Trophoblast cell (in vitro differentiated cells and primary cell): ENCODE measurements around the gene OAF.

ENCODE experiments used
- DNase-seq, 2 donors: peaks; one replicate each; pipeline ENCODE4 v3.0.0-alpha.2; 2016
- H2AFZ ChIP-seq: 2 replicates; pipeline ENCODE4 v1.6.1; 2013; ENCODE audit warnings: low read length, moderate library complexity, mild to moderate bottlenecking; ENCODE audit not compliant: insufficient read depth, poor library complexity
- H2AK5ac ChIP-seq: 2 replicates; pipeline ENCODE4 v1.6.1; 2013; ENCODE audit warnings: mild to moderate bottlenecking, low read length
- H2BK120ac ChIP-seq: 2 replicates; pipeline ENCODE4 v1.6.1; 2013; ENCODE audit warnings: low read length, mild to moderate bottlenecking, moderate library complexity; ENCODE audit not compliant: insufficient read depth, poor library complexity
- H2BK12ac ChIP-seq: 2 replicates; pipeline ENCODE4 v1.6.1; 2013; ENCODE audit warnings: mild to moderate bottlenecking, low read length, moderate library complexity
- H2BK5ac ChIP-seq: 2 replicates; pipeline ENCODE4 v1.6.1; 2013; ENCODE audit warnings: low read length, low read depth, moderate library complexity, mild to moderate bottlenecking; ENCODE audit not compliant: poor library complexity
- H3K14ac ChIP-seq: 2 replicates; pipeline ENCODE4 v1.6.1; 2013; ENCODE audit warnings: mild to moderate bottlenecking, low read length
- H3K18ac ChIP-seq: 2 replicates; pipeline ENCODE4 v1.6.1; 2013; ENCODE audit warnings: mild to moderate bottlenecking, low read length
- H3K23ac ChIP-seq: 2 replicates; pipeline ENCODE4 v1.6.1; 2013; ENCODE audit warnings: low read length
- H3K27ac ChIP-seq: 2 replicates; pipeline ENCODE4 v1.5.1; 2013; ENCODE audit warnings: low read depth, mild to moderate bottlenecking, inconsistent platforms, low read length, moderate library complexity
- H3K27me3 ChIP-seq: 2 replicates; pipeline ENCODE4 v1.6.1; 2013; ENCODE audit warnings: inconsistent platforms, mild to moderate bottlenecking, low read length, moderate library complexity; ENCODE audit not compliant: insufficient read depth
- H3K36me3 ChIP-seq, 2 experiments: 1 replicate in 1 of 2; 2 replicates in 1 of 2; pipeline ENCODE4 v1.6.1; 2013; ENCODE audit warnings: low read length in 2 of 2, mild to moderate bottlenecking in 2 of 2, moderate library complexity in 1 of 2; ENCODE audit not compliant: insufficient read depth in 2 of 2, control insufficient read depth in 1 of 2
- H3K4ac ChIP-seq: 2 replicates; pipeline ENCODE4 v1.6.1; 2013; ENCODE audit warnings: low read depth, mild to moderate bottlenecking, low read length, moderate library complexity
- H3K4me1 ChIP-seq, 2 experiments: 1 replicate in 1 of 2; 2 replicates in 1 of 2; pipeline ENCODE4 v1.6.1; 2013; ENCODE audit warnings: low read length in 2 of 2, mild to moderate bottlenecking in 2 of 2, moderate library complexity in 1 of 2; ENCODE audit not compliant: insufficient read depth in 2 of 2, control insufficient read depth in 1 of 2
- H3K4me2 ChIP-seq: 2 replicates; pipeline ENCODE4 v1.6.1; 2013; ENCODE audit warnings: inconsistent platforms, mild to moderate bottlenecking, low read length, moderate library complexity
- H3K4me3 ChIP-seq: 2 replicates; pipeline ENCODE4 v1.5.1; 2013; ENCODE audit warnings: mild to moderate bottlenecking, low read depth, low read length, inconsistent platforms
- H3K79me1 ChIP-seq: one replicate; pipeline ENCODE4 v1.6.1; 2013; ENCODE audit warnings: low read length
- H3K79me2 ChIP-seq: 2 replicates; pipeline ENCODE4 v1.6.1; 2013; ENCODE audit warnings: low read length, mild to moderate bottlenecking; ENCODE audit not compliant: control insufficient read depth, insufficient read depth, poor library complexity
- H3K9ac ChIP-seq: 2 replicates; pipeline ENCODE4 v1.6.1; 2013; ENCODE audit warnings: mild to moderate bottlenecking, low read length
- H3K9me3 ChIP-seq: 2 replicates; pipeline ENCODE4 v1.6.1; 2013; ENCODE audit warnings: low read depth, mild to moderate bottlenecking, control low read depth, inconsistent platforms, low read length; ENCODE audit not compliant: insufficient read depth
- H4K12ac ChIP-seq: 2 replicates; pipeline ENCODE4 v1.6.1; 2013; ENCODE audit warnings: low read depth, mild to moderate bottlenecking, low read length, moderate library complexity
- H4K8ac ChIP-seq: 2 replicates; pipeline ENCODE4 v1.6.1; 2013; ENCODE audit warnings: low read depth, mild to moderate bottlenecking, low read length, moderate library complexity
- H4K91ac ChIP-seq: one replicate; pipeline ENCODE4 v1.6.1; 2013; ENCODE audit warnings: low read depth, mild to moderate bottlenecking, low read length, moderate library complexity
- WGBS: extraction: QIAGEN DNeasy Blood & Tissue Kit; methylation state at CpG from one replicate; pipeline ENCODE4 v1.1.7; 2013; ENCODE audit warnings: missing lambda C conversion rate; ENCODE audit not compliant: insufficient read length, insufficient coverage; ENCODE audit errors: extremely low coverage; 5-methylcytosine and 5-hydroxymethylcytosine counted together

The OAF gene

DNA sequence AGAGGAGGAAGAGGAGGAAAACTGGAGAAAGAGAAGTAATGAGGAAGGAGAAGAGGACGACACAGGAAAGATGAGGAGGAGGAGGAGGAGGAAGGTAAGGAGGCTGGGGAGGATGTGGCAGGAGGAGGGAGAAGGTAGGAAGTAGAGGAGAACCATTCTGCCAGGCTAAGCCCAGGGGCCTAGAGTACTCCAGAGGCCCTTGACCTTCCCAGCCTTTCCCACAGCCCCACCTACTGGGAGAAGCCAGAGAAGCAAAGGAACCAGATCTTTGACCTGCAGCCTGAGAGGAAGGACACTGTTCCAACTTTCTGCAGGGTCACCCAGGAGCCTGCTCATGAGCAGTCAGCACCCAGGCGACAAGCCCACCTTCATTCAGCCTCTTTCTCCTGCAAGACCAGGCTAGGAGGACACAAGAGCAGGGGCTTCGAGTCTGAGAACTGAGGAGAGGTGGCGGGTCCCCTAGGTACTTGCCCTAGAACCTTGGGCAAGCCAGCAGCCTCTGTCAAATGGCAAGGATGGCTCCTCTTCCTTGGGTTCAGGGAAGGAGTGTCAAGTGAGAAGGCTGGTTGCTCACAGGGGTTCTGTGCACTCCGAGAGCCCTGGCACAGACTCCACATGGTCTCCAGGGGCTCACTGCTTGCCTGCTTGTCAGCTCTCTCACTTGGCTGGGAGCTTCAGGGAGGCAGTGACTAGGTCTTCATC is 27.9 kb upstream of the OAF start:
- no peak overlapping the region for H3K4me3 ChIP-seq
- H4K8ac ChIP-seq: no peak overlapping the region
- no peak overlapping the region for H2AFZ ChIP-seq
- WGBS: no CpG with 5 or more reads among the region's 5 CpGs
- no peak overlapping the region for H3K4ac ChIP-seq
- no peak overlapping the region for H2AK5ac ChIP-seq
- H3K18ac ChIP-seq: no peak overlapping the region
- no peaks in the 10 kb centered on the region for H3K79me1 ChIP-seq
- H2BK120ac ChIP-seq: no peak overlapping the region
- no peaks in the 10 kb centered on the region for H3K36me3 ChIP-seq
- DNase-seq: peak in 1 of 2 donors; percentile 43
- H4K91ac ChIP-seq: no peak overlapping the region
- no peak overlapping the region for H3K23ac ChIP-seq
- H2BK12ac ChIP-seq: no peak overlapping the region
- peaks cover 5 to 9% of the 10 kb centered on the region in 2 experiments for H3K4me1 ChIP-seq
- no peak overlapping the region for H3K9ac ChIP-seq
- H3K9me3 ChIP-seq: no peaks in the 10 kb centered on the region
- H3K27ac ChIP-seq: no peak overlapping the region
- H4K12ac ChIP-seq: no peak overlapping the region
- H3K4me2 ChIP-seq: no peak overlapping the region
- no peak overlapping the region for H2BK5ac ChIP-seq
- no peaks in the 10 kb centered on the region for H3K79me2 ChIP-seq
- no peaks in the 10 kb centered on the region for H3K27me3 ChIP-seq
- no peak overlapping the region for H3K14ac ChIP-seq

DNA sequence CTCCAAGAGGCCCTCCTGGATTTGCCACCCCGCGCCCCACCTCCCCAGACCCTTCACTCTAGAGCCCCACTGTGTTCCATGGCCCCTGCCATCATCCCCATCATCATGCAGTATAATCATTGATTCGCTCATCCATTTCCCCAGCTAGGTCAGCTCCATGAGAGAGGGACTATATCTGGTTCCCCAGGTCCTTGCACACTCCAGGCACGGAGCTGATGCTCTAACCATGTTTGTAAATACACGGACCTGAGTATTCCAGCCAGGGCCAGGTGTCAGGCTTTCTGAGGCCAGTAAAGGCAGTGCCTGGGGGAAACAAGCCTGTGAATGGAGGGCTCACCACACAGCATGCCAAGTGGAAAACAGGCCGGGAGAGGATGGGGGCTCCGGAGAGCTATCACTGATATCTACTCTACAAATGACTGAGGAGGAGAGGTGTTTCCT is 27.1 kb upstream of the OAF start:
- no peaks in the 10 kb centered on the region for H3K79me2 ChIP-seq
- no peak overlapping the region for H3K23ac ChIP-seq
- H2AFZ ChIP-seq: no peak overlapping the region
- no peaks in the 10 kb centered on the region for H3K36me3 ChIP-seq
- no CpG with 5 or more reads among the region's 7 CpGs for WGBS
- no peak overlapping the region for H3K18ac ChIP-seq
- no peak overlapping the region for H2BK120ac ChIP-seq
- H3K4me1 ChIP-seq: peaks cover 5 to 9% of the 10 kb centered on the region in 2 experiments
- H3K4me3 ChIP-seq: no peak overlapping the region
- no peak overlapping the region for H4K8ac ChIP-seq
- H3K27ac ChIP-seq: no peak overlapping the region
- H4K12ac ChIP-seq: no peak overlapping the region
- no peak overlapping the region for H3K9ac ChIP-seq
- H2BK5ac ChIP-seq: no peak overlapping the region
- DNase-seq: no peak
- H3K4me2 ChIP-seq: no peak overlapping the region
- H3K14ac ChIP-seq: no peak overlapping the region
- H2AK5ac ChIP-seq: no peak overlapping the region
- H3K27me3 ChIP-seq: no peaks in the 10 kb centered on the region
- no peaks in the 10 kb centered on the region for H3K9me3 ChIP-seq
- no peak overlapping the region for H3K4ac ChIP-seq
- no peak overlapping the region for H2BK12ac ChIP-seq
- H4K91ac ChIP-seq: no peak overlapping the region
- H3K79me1 ChIP-seq: no peaks in the 10 kb centered on the region

DNA sequence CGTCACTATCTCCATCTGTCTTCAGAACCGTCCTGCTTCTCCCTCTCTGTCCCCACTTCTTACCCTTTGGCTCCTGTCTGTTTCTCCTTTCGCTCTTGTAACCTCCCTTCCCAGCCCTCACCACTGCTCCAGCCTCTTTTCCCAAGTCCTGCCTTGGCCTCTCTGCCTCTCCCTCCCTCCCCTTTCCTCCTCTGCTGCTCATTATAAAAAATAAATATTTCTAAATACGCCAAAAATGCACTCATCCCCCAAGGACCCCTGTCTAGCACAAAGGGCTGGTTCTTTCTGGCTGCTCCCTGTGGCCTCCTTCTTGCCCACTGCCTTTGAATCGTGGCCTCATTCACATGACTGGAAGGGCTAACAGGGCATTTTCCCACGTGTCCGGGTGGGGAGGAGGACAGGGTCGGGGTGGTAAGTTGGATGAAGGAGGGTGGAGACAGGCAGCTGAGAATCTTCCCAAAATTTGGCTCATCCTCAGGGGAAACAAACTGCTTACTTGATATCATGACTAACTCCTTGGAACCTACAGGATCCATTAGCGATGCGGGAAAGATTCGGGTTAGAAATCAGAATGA is 26.4 kb upstream of the OAF start:
- Histone ChIP-seq H3K14ac (no peak overlapping the region), H3K79me2 (no peaks in the 10 kb centered on the region), H3K4me3 (no peak overlapping the region), H2AFZ (no peak overlapping the region), H3K27me3 (no peaks in the 10 kb centered on the region), H3K4me1 (peaks cover 5 to 9% of the 10 kb centered on the region in 2 experiments), H3K9me3 (peaks cover 3% of the 10 kb centered on the region), H2BK120ac (no peak overlapping the region), H3K4ac (no peak overlapping the region), H3K27ac (no peak overlapping the region), H4K12ac (no peak overlapping the region), H3K4me2 (no peak overlapping the region), H3K23ac (no peak overlapping the region), H3K36me3 (no peaks in the 10 kb centered on the region), H2AK5ac (no peak overlapping the region), H3K79me1 (no peaks in the 10 kb centered on the region), H4K91ac (no peak overlapping the region), H2BK12ac (no peak overlapping the region), H3K9ac (no peak overlapping the region), H2BK5ac (no peak overlapping the region), H3K18ac (no peak overlapping the region), H4K8ac (no peak overlapping the region)
- whole genome bisulfite sequencing: no CpG with 5 or more reads among the region's 11 CpGs
- DNase-seq: no peak

DNA sequence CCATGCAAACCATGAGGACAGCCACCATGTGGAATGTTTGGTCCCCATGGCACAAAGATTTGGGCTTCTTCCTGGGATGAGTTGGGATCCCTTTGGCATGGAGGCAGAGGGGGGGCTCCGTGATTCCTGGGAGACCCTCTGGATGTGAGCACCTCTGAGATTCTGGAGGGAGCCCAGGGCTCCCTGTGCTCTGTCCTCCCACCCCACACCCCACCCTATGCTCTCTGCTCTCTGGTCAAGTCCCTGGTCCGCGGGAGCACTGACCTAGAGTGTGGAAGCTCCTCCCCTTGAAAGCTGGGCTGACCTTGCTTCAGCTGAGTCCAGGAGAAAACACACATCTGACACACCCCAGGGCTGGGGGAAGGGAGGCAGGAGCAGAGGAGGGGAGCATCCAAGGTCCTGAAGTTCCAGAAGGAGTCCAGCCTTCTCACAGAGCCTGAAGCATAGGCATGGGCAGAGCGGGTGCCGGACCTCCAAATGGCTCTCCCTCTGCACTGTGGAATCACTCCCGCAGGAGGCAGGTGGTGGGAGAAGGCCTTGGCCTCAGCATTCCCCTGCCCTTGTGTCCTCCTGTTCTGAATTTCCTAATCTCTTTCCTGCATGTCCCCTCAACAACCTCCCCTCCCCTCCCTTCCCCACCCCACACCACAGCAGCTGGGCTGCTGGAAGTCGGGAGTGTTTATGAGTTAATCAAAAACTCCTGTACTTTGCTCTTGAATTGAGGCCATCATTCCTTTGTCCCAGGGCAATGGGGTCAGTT is 25.7 kb upstream of the OAF start:
- Histone ChIP-seq H3K4me3 (no peak overlapping the region), H2AFZ (no peak overlapping the region), H4K8ac (no peak overlapping the region), H4K12ac (no peak overlapping the region), H3K4me2 (no peak overlapping the region), H3K23ac (no peak overlapping the region), H2AK5ac (no peak overlapping the region), H3K9ac (no peak overlapping the region), H3K14ac (no peak overlapping the region), H3K27ac (no peak overlapping the region), H3K79me1 (no peaks in the 10 kb centered on the region), H3K4me1 (peaks cover 4 to 9% of the 10 kb centered on the region in 2 experiments), H2BK12ac (no peak overlapping the region), H3K9me3 (peaks cover 3% of the 10 kb centered on the region), H3K27me3 (no peaks in the 10 kb centered on the region), H2BK120ac (no peak overlapping the region), H2BK5ac (no peak overlapping the region), H3K4ac (no peak overlapping the region), H3K79me2 (no peaks in the 10 kb centered on the region), H4K91ac (no peak overlapping the region), H3K18ac (no peak overlapping the region), H3K36me3 (no peaks in the 10 kb centered on the region)
- no CpG with 5 or more reads among the region's 7 CpGs for WGBS
- no peak for DNase-seq
